AG04449 (cell line): ENCODE results near the gene METTL16.
"Not testable (repeated sequence)": the region's sequence is repeated elsewhere in the genome, so short reads cannot be mapped to it uniquely, and the experiment has no call there.

Experiments used
- CTCF ChIA-PET: fragments of 350-600 bp; formaldehyde crosslinking; extraction: SDS; loops from one replicate; lab custom pipeline; 2021; ENCODE audit warnings: antibody characterized with exemption; lab: Yijun Ruan, JAX
- POLR2A ChIA-PET: fragments of 400-600, 350-600 bp; formaldehyde crosslinking; extraction: SDS; loops from one replicate; lab custom pipeline; 2020; ENCODE audit warnings: antibody characterized with exemption, inconsistent platforms; lab: Yijun Ruan, JAX
- DNase-seq: peaks from one replicate; pipeline ENCODE4 v3.0.0-alpha.2; 2010; ENCODE audit warnings: low read depth, low spot score
- H3K4me3 ChIP-seq: 2 replicates; pipeline ENCODE4 v1.5.1; 2011; ENCODE audit warnings: low read depth, mild to moderate bottlenecking, control low read depth, low read length
- TF ChIP-seq, protein P1 (sequence below): IDR thresholded peaks from one replicate; pipeline ENCODE4 v1.5.1; 2011; ENCODE audit warnings: mild to moderate bottlenecking, moderate library complexity, low read length, control low read depth, inconsistent platforms; ENCODE audit not compliant: insufficient read depth; ENCODE audit errors: missing control alignments

METTL16 gene

DNA sequence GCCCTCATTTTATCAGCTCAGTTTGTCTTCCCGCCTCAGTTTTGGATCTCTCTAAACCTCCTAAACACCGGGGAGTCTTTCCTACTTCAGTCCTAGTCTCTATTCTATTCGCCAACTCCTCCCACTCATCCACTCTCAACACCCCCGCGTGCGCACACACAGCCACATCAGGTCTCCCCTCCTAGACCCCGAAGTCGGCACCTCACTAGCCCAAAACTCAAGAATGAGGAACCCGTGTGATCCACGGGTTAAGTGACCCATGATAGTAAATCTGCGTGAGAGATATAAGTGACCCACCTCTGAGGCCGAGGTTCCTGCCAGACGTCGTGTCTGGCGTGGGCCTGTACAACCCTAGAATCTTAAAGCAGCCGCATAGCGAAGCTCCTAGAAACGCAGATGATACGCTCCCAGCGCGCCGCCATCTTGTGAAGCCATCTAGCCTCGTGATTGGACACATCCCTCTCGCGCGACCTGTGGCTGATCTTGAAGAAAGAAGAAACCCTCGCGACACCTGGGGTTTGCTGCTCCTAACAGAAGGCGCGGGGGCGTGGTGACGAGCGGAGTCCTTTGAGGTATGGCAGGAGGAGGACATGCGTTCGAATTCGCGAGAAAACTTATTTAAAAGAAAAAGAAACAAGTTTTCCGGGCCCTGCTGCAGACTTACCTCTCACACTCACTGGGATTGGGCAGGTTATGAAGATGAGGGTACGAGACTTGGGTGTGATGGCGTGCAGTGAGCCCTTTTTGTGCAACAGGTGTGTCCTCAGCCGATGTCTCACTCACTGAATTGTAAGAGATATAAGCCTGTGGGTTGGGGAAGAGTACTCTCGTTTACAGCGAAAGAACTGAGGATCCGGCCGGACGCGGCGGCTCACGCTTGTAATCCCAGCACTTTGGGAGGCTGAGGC is at the start of gene METTL16:
TSS of gene METTL16 (minus strand) at position 427 of the 908 bp plus-strand sequence. CDS start 9,557 bp downstream, outside the sequence.
- peak within 1 kb of the TSS; percentile 97 for H3K4me3 ChIP-seq
- ChIA-PET POLR2A (interaction anchor here (1.0 kb wide), 1 partner anchor 20 kb away, joined by 3 read pairs; no protein-coding TSS in a partner anchor), CTCF (interaction anchor here (0.6 kb wide), 1 partner anchor 27 kb away, joined by 3 read pairs; no protein-coding TSS in a partner anchor)
- peak; percentile 95 for DNase-seq
- TF ChIP-seq, protein P1, sequence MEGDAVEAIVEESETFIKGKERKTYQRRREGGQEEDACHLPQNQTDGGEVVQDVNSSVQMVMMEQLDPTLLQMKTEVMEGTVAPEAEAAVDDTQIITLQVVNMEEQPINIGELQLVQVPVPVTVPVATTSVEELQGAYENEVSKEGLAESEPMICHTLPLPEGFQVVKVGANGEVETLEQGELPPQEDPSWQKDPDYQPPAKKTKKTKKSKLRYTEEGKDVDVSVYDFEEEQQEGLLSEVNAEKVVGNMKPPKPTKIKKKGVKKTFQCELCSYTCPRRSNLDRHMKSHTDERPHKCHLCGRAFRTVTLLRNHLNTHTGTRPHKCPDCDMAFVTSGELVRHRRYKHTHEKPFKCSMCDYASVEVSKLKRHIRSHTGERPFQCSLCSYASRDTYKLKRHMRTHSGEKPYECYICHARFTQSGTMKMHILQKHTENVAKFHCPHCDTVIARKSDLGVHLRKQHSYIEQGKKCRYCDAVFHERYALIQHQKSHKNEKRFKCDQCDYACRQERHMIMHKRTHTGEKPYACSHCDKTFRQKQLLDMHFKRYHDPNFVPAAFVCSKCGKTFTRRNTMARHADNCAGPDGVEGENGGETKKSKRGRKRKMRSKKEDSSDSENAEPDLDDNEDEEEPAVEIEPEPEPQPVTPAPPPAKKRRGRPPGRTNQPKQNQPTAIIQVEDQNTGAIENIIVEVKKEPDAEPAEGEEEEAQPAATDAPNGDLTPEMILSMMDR, result no peak

DNA sequence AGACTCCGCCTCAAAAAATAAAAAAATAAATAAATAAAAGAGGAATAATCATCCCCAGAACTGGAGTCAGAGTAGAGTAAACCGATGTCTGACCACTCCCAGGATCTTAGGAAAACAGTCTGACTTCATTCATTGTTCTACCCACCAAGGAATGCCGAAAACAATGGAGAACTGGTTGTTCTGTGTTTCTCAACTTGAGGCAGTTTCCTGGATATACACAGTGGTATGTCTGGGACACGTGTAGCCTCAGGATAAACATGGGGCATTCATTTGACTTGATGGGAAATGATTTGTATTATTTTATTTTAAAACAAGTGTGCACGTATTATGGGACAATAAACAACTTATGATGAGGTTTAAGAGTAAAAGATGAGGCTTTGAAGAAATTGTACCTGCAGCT is 49.0 kb upstream of the METTL16 start:
- no peak for DNase-seq
- ChIA-PET POLR2A (no interaction called here), CTCF (no interaction called here)

DNA sequence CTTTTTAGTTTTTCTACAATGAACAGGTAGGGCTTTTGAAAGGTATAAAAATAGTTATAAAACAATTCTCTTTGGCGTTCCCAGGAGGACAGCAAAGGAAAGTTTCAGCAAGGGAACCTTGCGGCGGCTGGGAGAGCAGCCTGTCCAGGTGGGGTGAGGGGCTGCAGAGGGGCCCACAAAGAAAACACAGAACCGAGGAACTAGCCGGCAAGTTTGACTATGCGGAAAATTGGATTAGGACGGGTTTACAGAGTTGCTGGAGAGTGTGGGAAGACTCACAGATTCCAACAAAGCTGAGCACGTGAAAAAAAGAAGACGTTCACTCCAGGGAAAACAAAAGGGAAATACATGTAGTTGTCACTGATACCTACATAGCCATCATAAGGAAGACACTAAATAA is 40.2 kb upstream of the METTL16 start:
- no peak for DNase-seq
- no peak overlapping the region for H3K4me3 ChIP-seq
- ChIA-PET POLR2A (no interaction called here), CTCF (no interaction called here)
- TF ChIP-seq, protein P1, result no peak

More for the DNA sequence above, 49.0 kb upstream of the METTL16 start:
- H3K4me3 ChIP-seq, result no peak overlapping the region
- TF ChIP-seq, protein P1, result no peak

- TF ChIP-seq, protein P1, result no peak
- CTCF ChIA-PET, result no interaction called here
Measured at GRCh38 chr17:2551493-2551892, 39.8 kb upstream of the METTL16 start.

GRCh38 chr17:2549392-2550211 is 37.9 kb upstream of the METTL16 start:
- H3K4me3 ChIP-seq, result no peak overlapping the region
- POLR2A ChIA-PET, result no interaction called here
- TF ChIP-seq, protein P1, result no peak
- DNase-seq, result no peak
- CTCF ChIA-PET, result no interaction called here

More at GRCh38 chr17:2551493-2551892, 39.8 kb upstream of the METTL16 start:
- POLR2A ChIA-PET, result no interaction called here
- no peak for DNase-seq
- no peak overlapping the region for H3K4me3 ChIP-seq

DNA sequence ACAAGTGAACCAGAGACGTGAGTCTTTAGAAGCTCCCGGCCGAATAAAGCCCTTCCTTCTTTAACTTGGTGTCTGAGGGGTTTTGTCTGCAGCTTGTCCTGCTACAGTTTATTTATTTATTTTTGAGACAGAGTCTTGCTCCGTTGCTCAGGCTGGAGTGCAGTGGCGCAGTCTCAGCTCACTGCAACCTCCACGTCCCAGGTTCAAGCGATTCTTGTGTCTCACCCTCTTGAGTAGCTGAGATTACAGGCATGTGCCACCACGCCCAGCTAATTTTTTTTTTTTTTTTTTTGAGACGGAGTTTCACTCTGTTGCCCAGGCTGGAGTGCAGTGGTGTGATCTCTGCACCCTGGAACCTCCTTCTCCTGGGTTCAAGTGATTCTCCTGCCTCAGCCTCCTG is 36.3 kb upstream of the METTL16 start:
- CTCF ChIA-PET, DNase-seq, H3K4me3 ChIP-seq: not testable (repeated sequence)
- POLR2A ChIA-PET, result interaction anchor here (0.7 kb wide), 1 partner anchor 77 kb away, joined by 6 read pairs; no protein-coding TSS in a partner anchor
